HG03196 (cell line): Measurements from ENCODE around the gene WRAP73.
"Not testable (repeated sequence)": the region's sequence is repeated elsewhere in the genome, so short reads cannot be mapped to it uniquely, and the experiment has no call there.

Source experiments
- ATAC-seq: cut with Tn5 transposase; IDR thresholded peaks from one replicate; pipeline ENCODE4 v1.9.1; 2021; ENCODE audit not compliant: unreplicated experiment

Gene WRAP73

GRCh38 chr1:3599286-3599811 is 50.6 kb downstream of the WRAP73 start:
- ATAC-seq = no peak

DNA sequence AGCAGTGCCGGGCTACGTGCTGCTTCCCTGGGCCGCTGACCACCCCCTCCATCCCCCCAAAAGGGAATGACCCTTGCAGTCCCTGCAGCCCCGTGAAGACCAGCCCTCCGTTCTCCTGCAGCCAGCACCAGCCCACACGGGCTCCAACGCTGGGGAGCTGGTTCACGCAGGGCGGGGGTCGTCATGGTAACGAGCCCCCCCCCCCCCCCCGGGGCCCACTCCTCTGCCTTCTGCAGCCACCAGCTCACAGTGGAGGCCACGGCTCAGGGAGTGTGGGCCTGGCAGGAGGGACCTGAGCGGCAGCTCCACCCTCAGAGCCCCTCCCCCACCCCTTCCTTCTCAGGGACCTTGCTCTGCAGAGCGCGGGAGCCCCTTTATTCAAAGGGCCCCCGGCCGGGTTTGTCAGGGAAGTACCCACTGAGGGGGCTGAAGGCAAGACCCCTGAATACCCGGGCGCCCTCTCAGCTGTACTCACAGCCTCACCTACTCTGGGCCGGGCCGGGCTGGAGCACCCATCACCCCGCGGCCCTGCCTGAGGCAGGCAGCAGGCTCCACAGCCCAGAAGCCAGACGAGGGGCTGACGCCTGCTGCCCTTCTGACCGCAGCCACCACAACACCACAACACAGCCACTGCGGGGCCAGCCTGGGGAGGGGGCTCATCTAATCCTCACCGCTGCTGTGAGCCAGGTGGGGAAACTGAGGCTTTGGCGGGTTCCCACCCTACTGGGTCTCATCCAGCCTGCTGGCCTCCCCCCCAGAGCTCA is 51.2 kb downstream of the WRAP73 start:
- no peak for ATAC-seq

DNA sequence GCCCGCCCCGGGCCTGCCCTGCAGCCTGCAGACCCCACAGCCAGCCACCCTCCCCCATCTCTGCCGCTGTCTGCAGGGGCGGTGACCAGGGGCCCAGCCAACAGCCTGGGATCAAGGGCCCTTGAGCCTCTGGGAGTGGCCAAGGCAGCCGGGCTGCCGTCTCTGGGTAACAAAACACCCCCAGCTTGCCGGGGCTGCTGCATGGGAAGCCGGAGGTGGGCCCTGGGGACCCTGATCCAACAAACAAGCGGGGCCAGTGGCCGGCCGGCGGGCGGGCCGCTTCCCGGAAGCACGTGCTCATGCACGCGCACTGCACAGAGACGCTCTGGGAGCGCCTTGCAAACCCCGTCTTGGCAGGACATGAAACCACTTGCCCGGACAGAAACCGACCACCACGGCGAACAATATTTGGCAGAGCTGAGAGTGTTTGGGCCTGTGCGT is 51.8 kb downstream of the WRAP73 start:
- ATAC-seq = no peak

GRCh38 chr1:3597599-3597964 is 52.3 kb downstream of the WRAP73 start:
- ATAC-seq = no peak

DNA sequence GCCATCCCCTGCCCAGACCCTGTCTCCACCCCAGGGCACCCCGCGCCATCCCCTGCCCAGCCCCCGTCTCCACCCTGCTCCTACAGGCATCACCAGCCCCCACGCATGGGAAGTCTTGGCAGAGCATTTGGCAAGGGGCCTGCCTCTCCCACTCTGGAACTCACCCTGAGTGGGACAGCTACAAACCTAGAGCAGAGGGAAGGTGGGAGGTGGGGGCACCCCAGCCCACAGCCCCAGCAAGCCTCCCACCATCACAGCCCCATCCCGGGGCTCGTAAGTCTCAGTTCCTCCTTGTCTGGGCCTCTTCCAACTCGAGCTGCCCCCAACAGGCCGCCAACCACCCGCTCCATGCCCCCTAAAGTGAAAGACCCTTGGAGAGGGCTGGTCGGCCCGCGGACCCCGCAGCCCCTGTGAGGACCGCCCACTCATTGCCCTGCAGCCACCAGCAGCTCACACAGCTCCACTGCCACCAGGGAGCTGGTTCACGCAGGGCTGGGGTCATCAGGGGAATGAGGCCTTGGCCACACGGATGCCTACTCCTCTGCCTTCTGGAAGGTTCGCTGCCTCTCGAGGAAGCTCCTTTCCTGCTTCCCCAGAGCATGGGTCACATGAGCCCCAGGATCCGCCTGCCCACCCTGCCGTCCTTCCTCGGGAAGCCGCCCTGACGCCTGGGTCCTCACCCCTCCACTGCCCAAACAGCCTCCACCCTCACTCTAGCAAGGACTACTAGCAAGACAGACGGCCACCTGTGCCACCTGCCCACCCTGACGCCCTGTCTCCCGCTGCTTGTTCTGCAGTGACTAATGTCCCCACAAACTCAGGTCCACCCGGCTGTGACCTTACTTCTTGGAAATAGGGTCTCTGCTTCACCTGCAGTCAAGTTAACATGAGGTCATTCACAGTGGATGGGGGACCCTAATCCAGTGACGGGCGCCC is 53.0 kb downstream of the WRAP73 start:
- ATAC-seq = no peak

- no peak for ATAC-seq
Measured at GRCh38 chr1:3595949-3596348, 54.0 kb downstream of the WRAP73 start.

GRCh38 chr1:3594706-3595377 is 55.1 kb downstream of the WRAP73 start:
- ATAC-seq = no peak

DNA sequence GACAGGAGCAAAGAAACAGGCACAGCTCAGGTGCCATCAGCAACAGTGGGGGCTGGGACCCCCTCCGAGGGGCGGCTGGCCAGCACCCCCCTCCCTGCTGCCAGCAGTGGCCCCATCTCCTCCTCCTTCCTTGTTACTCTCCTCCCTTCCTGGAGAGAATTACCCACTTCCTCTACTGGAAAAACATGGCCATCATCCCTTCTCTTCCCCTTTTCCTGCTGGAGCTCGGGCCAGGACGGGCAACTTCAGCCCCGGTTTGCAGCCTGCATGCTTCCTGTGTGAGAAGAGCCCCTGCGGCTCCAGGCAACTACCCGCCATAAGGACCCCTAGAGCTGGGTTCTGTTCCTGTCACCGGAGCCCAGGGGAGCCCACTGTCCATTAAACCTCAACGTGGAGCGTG is 56.2 kb downstream of the WRAP73 start:
- ATAC-seq = no peak

DNA sequence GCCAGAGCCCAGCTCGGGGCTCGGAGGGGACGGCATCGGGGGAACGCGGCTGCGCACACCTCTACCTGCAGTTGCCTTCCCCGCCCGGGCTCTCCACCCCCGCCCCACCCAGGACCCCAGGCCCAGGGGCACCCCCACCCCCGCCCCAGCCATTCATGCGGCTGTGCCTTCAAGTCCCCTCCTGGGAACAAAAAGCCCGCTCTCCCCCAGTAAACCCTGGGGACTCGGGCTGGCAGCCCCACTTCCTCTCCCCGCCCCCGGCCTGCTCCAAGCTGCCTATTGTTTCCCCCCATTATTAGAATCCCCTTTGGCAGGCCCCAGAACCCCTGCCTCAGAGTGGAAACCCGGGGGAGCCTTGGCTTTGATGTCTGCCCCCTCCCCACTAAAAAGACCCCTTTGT is 56.6 kb downstream of the WRAP73 start:
- no peak for ATAC-seq

DNA sequence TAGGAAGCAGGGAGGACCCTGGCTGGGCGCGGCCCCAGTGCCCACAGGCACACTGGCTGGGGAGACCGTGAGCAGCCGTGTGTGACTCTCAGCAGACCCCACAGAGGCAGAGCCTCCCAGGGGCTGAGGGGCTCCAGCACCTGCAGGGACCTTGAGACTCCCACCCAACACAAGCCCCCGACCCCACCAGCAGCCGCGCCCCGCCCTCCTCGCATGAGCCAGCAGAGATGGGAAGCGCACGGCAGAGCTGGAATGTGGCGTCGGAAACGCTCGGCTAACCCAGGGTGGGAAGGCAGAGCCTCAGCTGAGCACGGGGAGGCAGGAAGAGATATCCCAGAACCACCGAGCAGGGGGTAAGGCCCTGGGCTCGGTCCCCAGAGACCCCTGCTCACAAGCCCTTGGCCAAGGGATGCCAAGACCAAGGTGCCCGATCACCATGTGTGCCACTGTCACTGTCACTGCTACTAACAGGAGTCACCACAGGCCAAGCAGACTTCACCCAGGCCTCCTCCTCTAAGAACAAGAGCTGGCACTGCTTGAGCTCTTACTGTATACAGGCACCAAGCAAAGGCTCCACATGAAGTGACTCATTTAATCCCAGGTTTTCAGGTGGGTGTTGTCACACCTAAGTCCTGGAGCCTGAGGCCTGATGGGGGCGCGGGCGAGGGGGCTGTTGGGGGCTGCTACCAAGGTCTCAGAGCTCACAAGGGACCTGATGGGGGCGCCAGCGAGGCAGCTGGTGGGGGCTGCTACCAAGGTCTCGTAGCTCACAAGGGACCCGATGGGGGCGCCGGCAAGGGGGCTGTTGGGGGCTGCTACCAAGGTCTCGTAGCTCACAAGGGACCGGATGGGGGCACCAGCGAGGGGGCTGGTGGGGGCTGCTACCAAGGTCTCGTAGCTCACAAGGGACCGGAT is 58.7 kb downstream of the WRAP73 start:
- ATAC-seq = no peak

GRCh38 chr1:3590139-3590763 is 59.7 kb downstream of the WRAP73 start:
- ATAC-seq = no peak

DNA sequence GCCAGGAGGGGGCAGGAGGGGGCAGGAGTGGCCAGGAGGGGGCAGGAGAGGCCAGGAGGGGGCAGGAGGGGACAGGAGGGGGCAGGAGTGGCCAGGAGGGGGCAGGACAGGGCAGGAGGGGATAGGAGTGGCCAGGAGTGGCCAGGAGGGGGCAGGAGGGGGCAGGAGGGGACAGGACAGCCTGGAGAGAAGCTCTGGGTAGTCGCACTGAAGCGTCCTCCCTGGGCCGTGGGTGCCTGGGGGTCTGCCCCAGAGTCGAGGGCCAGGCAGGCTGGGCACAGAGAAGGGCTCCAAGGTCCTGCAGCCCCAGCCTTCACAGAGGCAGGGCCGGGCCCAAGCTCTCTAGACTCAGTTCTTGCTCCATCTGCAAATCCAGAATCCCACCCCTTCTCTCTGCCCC is 61.5 kb downstream of the WRAP73 start:
- no peak for ATAC-seq

DNA sequence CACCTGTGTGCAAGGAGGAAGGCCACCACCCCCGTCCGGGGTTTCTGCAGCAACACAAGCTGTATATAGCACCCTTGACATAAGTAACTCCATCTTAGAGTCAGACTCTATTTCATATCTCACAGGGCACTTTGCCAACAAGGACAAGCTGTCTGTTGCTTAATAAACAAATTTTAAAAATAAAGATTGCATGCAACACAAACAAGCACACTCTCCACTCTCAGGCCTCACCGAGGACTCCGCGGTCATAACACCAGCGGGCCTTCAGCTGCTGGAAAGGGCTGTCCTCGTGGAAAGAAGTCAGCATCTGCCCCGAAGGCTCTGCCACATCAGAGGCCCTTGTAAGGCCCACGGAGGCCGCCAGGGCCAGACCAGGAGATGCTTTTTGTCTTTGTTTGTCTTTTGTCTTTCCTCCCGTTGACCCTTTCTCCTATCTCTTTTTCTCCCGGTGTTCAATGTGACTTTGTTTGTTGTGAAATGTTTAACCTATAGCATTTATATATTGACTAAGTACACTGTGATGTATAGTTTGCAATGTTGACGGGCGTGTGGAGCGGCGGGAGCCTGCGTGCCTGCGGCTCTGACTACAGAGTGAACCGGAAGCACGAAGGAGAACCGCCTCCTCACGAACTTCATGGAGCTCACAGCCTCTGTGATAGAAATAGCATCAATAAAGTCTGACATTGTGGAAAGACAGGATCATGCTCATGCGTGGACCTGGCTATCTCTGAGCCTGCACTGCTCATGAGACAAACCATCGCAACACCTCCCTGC is 62.7 kb downstream of the WRAP73 start:
- no peak for ATAC-seq

GRCh38 chr1:3585940-3586568 is 63.8 kb downstream of the WRAP73 start:
- no peak for ATAC-seq

DNA sequence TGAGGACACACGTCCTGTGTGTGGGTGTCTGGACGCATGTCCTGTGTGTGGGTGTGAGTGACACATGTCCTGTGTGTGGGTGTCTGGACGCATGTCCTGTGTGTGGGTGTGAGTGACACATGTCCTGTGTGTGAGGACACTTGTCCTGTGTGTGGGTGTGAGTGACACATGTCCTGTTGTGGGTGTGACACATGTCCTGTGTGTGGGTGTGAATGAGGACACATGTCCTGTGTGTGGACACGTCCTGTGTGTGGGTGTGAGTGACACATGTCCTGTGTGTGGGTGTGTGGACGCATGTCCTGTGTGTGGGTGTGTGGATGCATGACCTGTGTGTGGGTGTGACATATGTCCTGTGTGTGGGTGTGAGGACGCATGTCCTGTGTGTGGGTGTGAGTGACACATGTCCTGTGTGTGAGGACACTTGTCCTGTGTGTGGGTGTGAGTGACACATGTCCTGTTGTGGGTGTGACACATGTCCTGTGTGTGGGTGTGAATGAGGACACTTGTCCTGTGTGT is 64.5 kb downstream of the WRAP73 start:
- not testable (repeated sequence) for ATAC-seq

DNA sequence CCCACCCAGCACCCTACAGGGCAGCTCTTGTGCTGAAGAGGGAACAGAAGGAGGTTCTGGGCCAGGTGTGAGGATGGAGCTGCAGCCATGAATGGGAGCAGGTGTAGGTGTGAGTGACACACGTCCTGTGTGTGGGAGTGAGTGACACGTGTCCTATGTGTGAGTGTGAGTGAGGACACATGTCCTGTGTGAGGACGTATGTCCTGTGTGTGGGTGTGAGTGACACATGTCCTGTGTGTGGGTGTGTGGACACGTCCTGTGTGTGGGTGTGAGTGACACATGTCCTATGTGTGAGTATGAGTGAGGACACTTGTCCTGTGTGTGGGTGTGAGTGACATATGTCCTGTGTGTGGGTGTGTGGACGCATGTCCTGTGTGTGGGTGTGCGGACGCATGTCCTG is 65.0 kb downstream of the WRAP73 start:
- no peak for ATAC-seq

- not testable (repeated sequence) for ATAC-seq
Measured at GRCh38 chr1:3583751-3584150, 66.2 kb downstream of the WRAP73 start.

DNA sequence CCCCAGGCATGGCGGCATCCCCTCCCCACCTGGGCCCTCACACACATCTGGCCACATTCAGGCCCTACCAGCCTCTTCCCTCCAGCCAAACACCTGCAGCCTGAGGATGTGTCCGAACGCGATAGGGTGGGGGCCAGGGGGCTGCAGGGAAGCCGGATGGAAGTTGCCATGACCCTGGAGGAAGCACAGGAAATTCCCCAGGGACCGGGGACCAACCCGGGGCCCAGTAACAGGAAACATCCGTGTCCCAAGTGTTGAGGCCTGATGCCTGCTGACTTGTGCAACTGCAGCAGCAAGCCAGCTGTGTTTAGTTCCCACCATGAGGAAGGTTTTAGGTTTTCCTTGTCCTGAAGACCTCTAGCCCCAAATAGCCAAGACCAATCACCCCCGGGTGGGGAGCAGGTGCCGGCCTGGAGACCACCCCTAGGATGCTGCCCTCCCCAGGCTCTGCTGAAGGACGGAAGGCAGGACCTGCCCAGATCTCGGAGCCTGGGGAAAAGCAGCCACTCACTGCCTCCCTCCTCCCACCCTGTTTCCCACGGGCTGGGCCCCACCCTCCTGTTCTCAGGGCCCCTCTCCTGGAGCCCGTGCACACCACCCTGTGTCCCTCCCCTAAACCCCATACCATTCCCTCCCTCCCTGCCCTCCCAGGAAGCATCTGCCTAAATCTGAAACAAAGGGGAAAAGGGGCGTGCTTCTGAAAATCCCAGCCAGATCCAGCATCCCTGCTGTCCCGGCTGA is 68.4 kb downstream of the WRAP73 start:
- ATAC-seq = no peak
